Spleen (tissue), 11 donors: ENCODE measurements around the gene ARL14EPL. TPM values are rescaled to one million over a fixed set of nuclear protein-coding genes. Genes with fewer than 3 reads are reported as not detected.
"Not testable (repeated sequence)": the region's sequence is repeated elsewhere in the genome, so short reads cannot be mapped to it uniquely, and the experiment has no call there.

ENCODE experiments used
- DNase-seq: peaks from one replicate; pipeline ENCODE4 v3.0.0-alpha.2; 2020
- H3K27ac ChIP-seq, 8 donors: fragments of 200-600 bp; sonication (generic) in 7 of 8; 1 replicate in 4 of 8; 2 replicates in 4 of 8; pipeline versions ENCODE4 v1.5.0 to v1.8.0; 2016 to 2021; ENCODE audit warnings: inconsistent platforms in 4 of 8, mild to moderate bottlenecking in 4 of 8, moderate library complexity in 1 of 8
- H3K27me3 ChIP-seq, 7 donors: fragments of 200-600 bp; sonication (generic) in 6 of 7; replicated peaks in 1 of 7; 1 replicate in 4 of 7; 2 replicates in 3 of 7; pipeline versions ENCODE4 v1.5.0 to v1.8.0; 2016 to 2021; ENCODE audit warnings: inconsistent platforms in 3 of 7, mild to moderate bottlenecking in 1 of 7
- H3K36me3 ChIP-seq, 6 donors: fragments of 200-600 bp; sonication (generic) in 5 of 6; 1 replicate in 4 of 6; 2 replicates in 2 of 6; pipeline versions ENCODE4 v1.5.0 to v1.8.0; 2016 to 2021; ENCODE audit warnings: inconsistent platforms in 2 of 6
- H3K4me1 ChIP-seq, 6 donors: fragments of 200-600 bp; sonication (generic) in 5 of 6; 1 replicate in 3 of 6; 2 replicates in 3 of 6; pipeline versions ENCODE4 v1.5.0 to v1.8.0; 2016 to 2021; ENCODE audit warnings: inconsistent platforms in 3 of 6
- H3K4me3 ChIP-seq, 8 donors: fragments of 200-600 bp; sonication (generic) in 7 of 8; 1 replicate in 4 of 8; 2 replicates in 4 of 8; pipeline versions ENCODE4 v1.5.0 to v1.8.0; 2016 to 2021; ENCODE audit warnings: inconsistent platforms in 4 of 8, mild to moderate bottlenecking in 4 of 8, moderate library complexity in 2 of 8
- H3K9me3 ChIP-seq, 8 donors: fragments of 200-600 bp; sonication (generic) in 7 of 8; 1 replicate in 4 of 8; 2 replicates in 4 of 8; pipeline versions ENCODE4 v1.5.0 to v1.8.0; 2016 to 2021; ENCODE audit warnings: inconsistent platforms in 4 of 8
- POLR2A ChIP-seq, 3 donors: fragments of 450-650 bp; IDR thresholded peaks; one replicate each; pipeline ENCODE4 v1.5.1; 2017; ENCODE audit warnings: antibody characterized with exemption in 3 of 3, mild to moderate bottlenecking in 1 of 3
- POLR2AphosphoS5 ChIP-seq, 3 donors: sonication (generic); formaldehyde crosslinking; IDR thresholded peaks; one replicate each; pipeline ENCODE4 v1.5.1; 2017; ENCODE audit warnings: antibody characterized with exemption in 3 of 3
- WGBS, 5 donors: extraction: QIAGEN DNeasy Blood & Tissue Kit in 3 of 5; methylation state at CpG; one replicate each; pipeline versions ENCODE4 v1.1.5 to v1.1.7; 2013 to 2018; 5-methylcytosine and 5-hydroxymethylcytosine counted together
- intact Hi-C: fragments of 100-400 bp; cut with DNase I; formaldehyde crosslinking; loops from one replicate; pipeline ENCODE4 v1.15.0; 2023; ENCODE audit warnings: low total_unique reads
- polyA plus RNA-seq, 3 donors: library from polyadenylated mRNA; stranded (reverse); fragments of 200-250 nt; gene quantifications; one replicate each; pipeline ENCODE4 v1.2.1, GENCODE V29; 2013
- total RNA-seq, 7 donors: library from RNA; depleted of rRNA in 3 of 7; stranded (reverse); fragments of >200 nt in 3 of 7; fragmentation: NEBNext Ultra II Directional in 4 of 7; extraction: Animal tissue kit (Norgen Biotek cat#: 25700) in 4 of 7; gene quantifications; one replicate each; pipeline versions ENCODE4 v1.1.0 to v1.2.1, GENCODE V29; 2016 to 2021
- TF ChIP-seq, protein P1 (sequence below), 11 experiments: fragments of 200-600 bp in 7 of 11; fragments of 450-650 bp in 4 of 11; sonication (generic) in 4 of 11; IDR thresholded peaks in 8 of 11; conservative IDR thresholded peaks in 3 of 11; 1 replicate in 7 of 11; 2 replicates in 4 of 11; pipeline versions ENCODE4 v1.4.0 to v1.8.0; 2016 to 2021; ENCODE audit warnings: antibody characterized with exemption in 11 of 11, inconsistent platforms in 4 of 11, mild to moderate bottlenecking in 1 of 11
- donor health status: healthy with polysubstance abuse.
- donor health status: DM: no; HTN: no; CAD: no; lungs with moderate emphysema.
- donor health status: DM: no; HTN: no; CAD: no.
- donor health status: Bipolar disorder and iron deficiency.
- donor health status: healthy.
- donor health status: DM: no; HTN: no; CAD: no.
- donor health status: DM: yes; HTN: yes; CAD: no.

Gene ARL14EPL
- total and polyA plus RNA-seq, 10 donors = 0.09 to 2.9 TPM; not detected in 8

DNA sequence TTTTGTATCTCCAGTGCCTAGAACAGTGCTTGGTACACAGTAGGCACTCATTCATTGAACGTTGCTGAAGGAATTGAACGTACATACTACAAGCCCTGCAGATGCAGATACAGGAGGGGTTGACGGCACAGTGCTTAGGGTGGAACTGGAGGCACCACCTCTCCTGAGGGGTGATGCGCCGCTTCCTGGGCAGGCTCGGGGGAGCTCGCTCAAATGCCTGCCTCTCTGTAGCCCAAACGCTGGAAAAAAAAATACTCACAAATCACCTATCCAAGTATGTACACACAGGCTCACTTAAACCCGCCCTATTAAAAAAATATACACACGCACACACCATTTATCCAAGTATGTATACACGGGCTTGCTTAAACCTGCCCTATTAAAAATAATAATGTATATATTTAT lies 52.0 kb downstream of the ARL14EPL start:
- H3K27me3 ChIP-seq = no peaks in the 10 kb centered on the region
- H3K9me3 ChIP-seq = no peaks in the 10 kb centered on the region
- 16 to 24% (median 20%) methylated on average over 11 of the region's 11 CpGs for WGBS, 5 donors
- no peak for TF ChIP-seq POLR2AphosphoS5 (IDR thresholded peaks at IDR 0.05)
- no peak for TF ChIP-seq POLR2A (IDR thresholded peaks at IDR 0.05)
- TF ChIP-seq, protein P1, sequence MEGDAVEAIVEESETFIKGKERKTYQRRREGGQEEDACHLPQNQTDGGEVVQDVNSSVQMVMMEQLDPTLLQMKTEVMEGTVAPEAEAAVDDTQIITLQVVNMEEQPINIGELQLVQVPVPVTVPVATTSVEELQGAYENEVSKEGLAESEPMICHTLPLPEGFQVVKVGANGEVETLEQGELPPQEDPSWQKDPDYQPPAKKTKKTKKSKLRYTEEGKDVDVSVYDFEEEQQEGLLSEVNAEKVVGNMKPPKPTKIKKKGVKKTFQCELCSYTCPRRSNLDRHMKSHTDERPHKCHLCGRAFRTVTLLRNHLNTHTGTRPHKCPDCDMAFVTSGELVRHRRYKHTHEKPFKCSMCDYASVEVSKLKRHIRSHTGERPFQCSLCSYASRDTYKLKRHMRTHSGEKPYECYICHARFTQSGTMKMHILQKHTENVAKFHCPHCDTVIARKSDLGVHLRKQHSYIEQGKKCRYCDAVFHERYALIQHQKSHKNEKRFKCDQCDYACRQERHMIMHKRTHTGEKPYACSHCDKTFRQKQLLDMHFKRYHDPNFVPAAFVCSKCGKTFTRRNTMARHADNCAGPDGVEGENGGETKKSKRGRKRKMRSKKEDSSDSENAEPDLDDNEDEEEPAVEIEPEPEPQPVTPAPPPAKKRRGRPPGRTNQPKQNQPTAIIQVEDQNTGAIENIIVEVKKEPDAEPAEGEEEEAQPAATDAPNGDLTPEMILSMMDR (IDR thresholded peaks at IDR 0.05 in 8 of 11, conservative IDR thresholded peaks at IDR 0.05 in 3 of 11) = no peak
- peaks cover 13 to 52% (median 34%) of the 10 kb centered on the region in 6 donors for H3K4me1 ChIP-seq
- peaks cover 0 to 25% (median 4%) of the 10 kb centered on the region in 6 donors for H3K36me3 ChIP-seq
- peak overlapping the region; percentile 71 to 84 (median 79) for H3K4me3 ChIP-seq
- intact Hi-C loops = no loop called here
- peak; percentile 79 for DNase-seq
- peak overlapping the region; percentile 90 to 96 (median 95) for H3K27ac ChIP-seq

DNA sequence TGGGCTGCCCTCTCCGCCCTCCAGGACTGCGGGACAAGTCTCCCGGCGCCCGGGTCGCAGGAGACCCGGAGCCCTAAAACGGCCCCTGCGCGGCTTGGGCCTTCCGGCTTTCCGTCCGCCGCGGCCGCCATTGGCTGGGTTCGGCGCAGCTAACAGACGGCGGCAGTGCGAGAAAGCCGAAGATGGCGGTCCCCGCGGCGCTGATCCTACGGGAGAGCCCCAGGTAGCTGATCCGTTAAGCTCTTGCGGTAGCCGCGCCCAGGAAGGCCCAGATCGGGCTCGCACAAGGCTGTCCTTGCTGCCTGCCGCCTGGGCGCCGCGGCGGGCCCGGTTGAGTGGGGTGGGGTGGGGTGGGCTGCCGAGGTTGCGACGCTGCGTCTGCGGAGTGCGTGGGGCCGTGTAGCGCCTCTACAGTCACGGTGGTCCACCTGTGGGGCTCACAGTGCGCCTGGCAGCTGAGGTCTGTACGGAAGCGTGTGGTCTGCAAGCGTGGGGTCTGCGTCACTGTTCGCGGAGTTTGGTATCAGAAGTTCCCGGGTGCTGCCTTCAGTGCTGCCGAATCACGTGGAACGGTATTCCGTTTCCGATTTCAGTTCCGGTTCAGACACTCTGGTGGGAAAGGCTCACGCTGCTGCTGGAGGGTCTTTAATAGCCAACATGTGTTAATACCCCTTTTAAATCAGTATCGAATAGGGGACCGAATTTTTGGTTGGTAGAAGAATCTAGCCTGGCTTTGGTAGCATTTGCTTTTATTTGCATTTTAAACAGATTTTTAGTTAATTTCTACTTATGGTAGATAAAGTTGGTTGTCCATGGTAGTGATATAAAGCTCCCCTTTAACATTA lies 52.8 kb downstream of the ARL14EPL start, which contains the start of gene COMMD10:
COMMD10 (plus strand) TSS at position 155 of the 845 bp plus-strand sequence.
- Histone ChIP-seq H3K27ac (peak within 1 kb of the TSS; percentile 90 to 96 (median 95)), H3K27me3 (no peaks in the 10 kb centered on the region), H3K9me3 (no peaks in the 10 kb centered on the region), H3K4me1 (peaks cover 13 to 52% (median 34%) of the 10 kb centered on the region in 6 donors), H3K4me3 (peak within 1 kb of the TSS; percentile 71 to 84 (median 79)), H3K36me3 (peaks cover 0 to 32% (median 4%) of the 10 kb centered on the region in 6 donors)
- TF ChIP-seq POLR2A (IDR thresholded peaks at IDR 0.05) = peak in 1 of 3 donors; percentile 19
- TF ChIP-seq, protein P1 (IDR thresholded peaks at IDR 0.05 in 8 of 11, conservative IDR thresholded peaks at IDR 0.05 in 3 of 11) = no peak
- TF ChIP-seq POLR2AphosphoS5 (IDR thresholded peaks at IDR 0.05) = peak; percentile 89 to 90 (median 90)
- intact Hi-C loops = no loop called here
- 0 to 1% (median 0%) methylated on average over 24 to 65 of the region's 65 CpGs for WGBS, 5 donors
- DNase-seq = peak; percentile 96

DNA sequence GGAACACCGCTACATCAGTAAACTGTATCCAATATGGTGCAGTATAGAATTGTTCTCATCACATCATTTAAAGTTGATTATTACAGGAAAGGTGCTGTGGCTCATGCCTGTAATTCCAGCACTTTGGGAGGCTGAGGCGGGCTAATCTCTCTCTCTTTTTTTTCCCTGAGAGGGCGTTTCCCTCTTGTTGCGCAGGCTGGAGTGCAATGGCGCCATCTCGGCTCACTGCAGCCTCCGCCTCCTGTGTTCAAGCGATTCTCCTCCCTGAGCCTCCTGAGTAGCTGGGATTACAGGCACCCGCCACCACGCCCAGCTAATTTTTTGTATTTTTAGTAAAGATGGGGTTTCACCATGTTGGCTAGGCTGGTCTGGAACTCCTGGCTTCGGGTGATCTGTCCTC lies 54.0 kb downstream of the ARL14EPL start:
- H3K9me3 ChIP-seq, intact Hi-C loops, H3K27me3 ChIP-seq, DNase-seq: not testable (repeated sequence)
- Histone ChIP-seq H3K4me3 (peak overlapping the region in 3 of 8 donors; percentile 75 to 84 (median 82)), H3K36me3 (peaks cover 0 to 36% (median 10%) of the 10 kb centered on the region in 6 donors), H3K4me1 (peaks cover 13 to 52% (median 34%) of the 10 kb centered on the region in 6 donors), H3K27ac (peak overlapping the region in 2 of 8 donors; percentile 96)
- 95 to 98% (median 98%) methylated on average over 11 of the region's 11 CpGs for WGBS, 5 donors

DNA sequence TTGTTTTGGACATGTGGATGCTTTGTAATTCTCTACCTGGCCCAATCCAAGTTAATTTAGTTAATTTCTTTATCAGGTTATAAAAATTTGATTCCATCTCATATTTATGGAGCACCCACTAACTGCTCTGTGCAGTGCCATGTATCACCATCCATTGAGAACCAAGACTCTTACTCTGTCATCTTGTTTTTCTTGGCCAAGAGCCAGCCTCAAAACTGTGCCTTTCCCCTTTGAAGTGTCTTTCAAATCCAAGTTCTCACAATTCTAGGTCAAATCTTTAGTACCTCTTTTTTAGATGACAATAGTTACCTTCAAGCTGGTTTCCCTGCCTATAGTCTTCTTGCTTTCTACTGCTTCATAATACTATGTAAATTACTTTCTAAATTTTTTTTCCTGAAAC lies 55.8 kb downstream of the ARL14EPL start:
- Histone ChIP-seq H3K27ac (no peak overlapping the region), H3K36me3 (peaks cover 0 to 54% (median 23%) of the 10 kb centered on the region in 6 donors), H3K27me3 (no peaks in the 10 kb centered on the region), H3K4me3 (no peak overlapping the region), H3K9me3 (no peaks in the 10 kb centered on the region), H3K4me1 (peaks cover 13 to 49% (median 34%) of the 10 kb centered on the region in 6 donors)
- no peak for DNase-seq
- TF ChIP-seq, protein P1 (IDR thresholded peaks at IDR 0.05 in 8 of 11, conservative IDR thresholded peaks at IDR 0.05 in 3 of 11) = no peak
- TF ChIP-seq POLR2AphosphoS5 (IDR thresholded peaks at IDR 0.05) = no peak
- no peak for TF ChIP-seq POLR2A (IDR thresholded peaks at IDR 0.05)
- intact Hi-C loops = no loop called here
